Neural progenitor cell (in vitro differentiated cells): Measurements from ENCODE around the gene PPP1R3G.

Experiments used
- EZH2phosphoT487 ChIP-seq: fragments of 200-600 bp; sonication (generic); IDR thresholded peaks from 2 replicates; pipeline ENCODE4 v1.6.1; 2017; ENCODE audit warnings: antibody characterized with exemption
- TF ChIP-seq, protein P1 (sequence below): fragments of 200-600 bp; sonication (generic); IDR thresholded peaks from 2 replicates; pipeline ENCODE4 v1.5.1; 2017; ENCODE audit warnings: antibody characterized with exemption, mild to moderate bottlenecking

DNA sequence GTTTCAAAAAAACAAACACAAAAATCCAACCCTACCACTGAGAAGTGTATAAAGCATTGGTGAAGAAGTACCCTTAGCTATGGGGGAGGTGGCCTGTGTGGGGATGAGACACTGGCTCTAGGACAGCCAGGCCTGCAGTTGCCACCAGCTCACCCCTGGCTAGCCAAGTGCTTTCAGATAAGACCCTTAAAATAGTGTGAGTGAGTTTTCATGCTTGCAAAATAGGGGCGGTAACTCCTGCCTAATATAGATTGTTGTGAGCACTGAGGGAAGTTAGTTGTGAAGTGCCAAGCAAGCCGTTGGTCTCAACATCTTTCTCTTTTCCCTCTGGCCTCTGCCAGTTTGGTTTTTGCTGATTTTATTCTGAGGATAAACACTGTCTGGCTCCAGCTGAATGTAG, 11.3 kb downstream of the PPP1R3G start:
- TF ChIP-seq, protein P1, sequence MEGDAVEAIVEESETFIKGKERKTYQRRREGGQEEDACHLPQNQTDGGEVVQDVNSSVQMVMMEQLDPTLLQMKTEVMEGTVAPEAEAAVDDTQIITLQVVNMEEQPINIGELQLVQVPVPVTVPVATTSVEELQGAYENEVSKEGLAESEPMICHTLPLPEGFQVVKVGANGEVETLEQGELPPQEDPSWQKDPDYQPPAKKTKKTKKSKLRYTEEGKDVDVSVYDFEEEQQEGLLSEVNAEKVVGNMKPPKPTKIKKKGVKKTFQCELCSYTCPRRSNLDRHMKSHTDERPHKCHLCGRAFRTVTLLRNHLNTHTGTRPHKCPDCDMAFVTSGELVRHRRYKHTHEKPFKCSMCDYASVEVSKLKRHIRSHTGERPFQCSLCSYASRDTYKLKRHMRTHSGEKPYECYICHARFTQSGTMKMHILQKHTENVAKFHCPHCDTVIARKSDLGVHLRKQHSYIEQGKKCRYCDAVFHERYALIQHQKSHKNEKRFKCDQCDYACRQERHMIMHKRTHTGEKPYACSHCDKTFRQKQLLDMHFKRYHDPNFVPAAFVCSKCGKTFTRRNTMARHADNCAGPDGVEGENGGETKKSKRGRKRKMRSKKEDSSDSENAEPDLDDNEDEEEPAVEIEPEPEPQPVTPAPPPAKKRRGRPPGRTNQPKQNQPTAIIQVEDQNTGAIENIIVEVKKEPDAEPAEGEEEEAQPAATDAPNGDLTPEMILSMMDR: no peak
- no peak for TF ChIP-seq EZH2phosphoT487
